Stomach (tissue), 9 donors: ENCODE measurements around the gene SMAP1. TPM values are rescaled to one million over a fixed set of nuclear protein-coding genes. Genes with fewer than 3 reads are reported as not detected.

Experiments used
- DNase-seq, 2 donors: peaks; one replicate each; pipeline versions ENCODE4 v3.0.0 to v3.0.0-alpha.2; 2013 to 2019
- H3K27ac ChIP-seq, 5 donors: fragments of 200-600 bp in 4 of 5; sonication (generic) in 4 of 5; one replicate each; pipeline ENCODE4 v1.5.1; 2013 to 2019; ENCODE audit warnings: mild to moderate bottlenecking in 1 of 5, moderate library complexity in 1 of 5
- H3K27me3 ChIP-seq, 3 donors: fragments of 200-600 bp; sonication (generic); one replicate each; pipeline ENCODE4 v1.5.1; 2017 to 2019; ENCODE audit warnings: mixed run types in 1 of 3
- H3K36me3 ChIP-seq, 4 donors: fragments of 200-600 bp; sonication (generic); 1 replicate in 3 of 4; 2 replicates in 1 of 4; pipeline ENCODE4 v1.5.1; 2016 to 2019
- H3K4me1 ChIP-seq, 4 donors: fragments of 200-600 bp; sonication (generic); one replicate each; pipeline ENCODE4 v1.5.1; 2016 to 2019
- H3K4me3 ChIP-seq, 4 donors: fragments of 200-600 bp; sonication (generic) in 3 of 4; one replicate each; pipeline ENCODE4 v1.5.1; 2016 to 2019; ENCODE audit warnings: mild to moderate bottlenecking in 1 of 4
- H3K9me3 ChIP-seq, 4 donors: fragments of 200-600 bp; sonication (generic); one replicate each; pipeline ENCODE4 v1.5.1; 2016 to 2019
- EP300 ChIP-seq: sonication (generic); formaldehyde crosslinking; IDR thresholded peaks from one replicate; pipeline ENCODE4 v1.6.1; 2017; ENCODE audit warnings: antibody characterized with exemption
- POLR2A ChIP-seq, 4 donors: fragments of 450-650 bp; IDR thresholded peaks; one replicate each; pipeline ENCODE4 v1.6.1; 2016; ENCODE audit warnings: antibody characterized with exemption in 4 of 4, control low read depth in 2 of 4, mild to moderate bottlenecking in 1 of 4, moderate library complexity in 1 of 4
- POLR2AphosphoS5 ChIP-seq, 3 donors: sonication (generic); formaldehyde crosslinking; IDR thresholded peaks; one replicate each; pipeline ENCODE4 v1.6.1; 2016; ENCODE audit warnings: antibody characterized with exemption in 3 of 3
- WGBS, 5 donors: extraction: QIAGEN DNeasy Blood & Tissue Kit in 3 of 5; methylation state at CpG; one replicate each; pipeline versions ENCODE4 v1.1.5 to v1.1.7; 2013 to 2018; 5-methylcytosine and 5-hydroxymethylcytosine counted together
- intact Hi-C: fragments of 100-400 bp; cut with DNase I; formaldehyde crosslinking; loops from one replicate; pipeline ENCODE4 v1.15.1; 2023; ENCODE audit warnings: low total_unique reads
- polyA plus RNA-seq, 3 donors: library from polyadenylated mRNA; stranded (reverse); fragments of 200-250 nt; gene quantifications; one replicate each; pipeline ENCODE4 v1.2.3, GENCODE V29; 2013
- total RNA-seq, 5 donors: library from RNA; depleted of rRNA; stranded (reverse); fragments of >200 nt; gene quantifications; one replicate each; pipeline versions ENCODE4 v1.1.0 to v1.2.3, GENCODE V29; 2014 to 2016
- TF ChIP-seq, protein P1 (sequence below), 7 experiments: fragments of 450-650 bp in 4 of 7; fragments of 200-600 bp in 3 of 7; sonication (generic) in 3 of 7; IDR thresholded peaks; one replicate each; pipeline ENCODE4 v1.5.1; 2016 to 2019; ENCODE audit warnings: antibody characterized with exemption in 7 of 7, control low read depth in 2 of 7, mild to moderate bottlenecking in 1 of 7
- donor health status: healthy with polysubstance abuse.
- donor health status: Bipolar disorder and iron deficiency.
- donor health status: healthy.

The SMAP1 gene
- total and polyA plus RNA-seq, 8 donors, result 13.4 to 65.3 (median 25.4) TPM

DNA sequence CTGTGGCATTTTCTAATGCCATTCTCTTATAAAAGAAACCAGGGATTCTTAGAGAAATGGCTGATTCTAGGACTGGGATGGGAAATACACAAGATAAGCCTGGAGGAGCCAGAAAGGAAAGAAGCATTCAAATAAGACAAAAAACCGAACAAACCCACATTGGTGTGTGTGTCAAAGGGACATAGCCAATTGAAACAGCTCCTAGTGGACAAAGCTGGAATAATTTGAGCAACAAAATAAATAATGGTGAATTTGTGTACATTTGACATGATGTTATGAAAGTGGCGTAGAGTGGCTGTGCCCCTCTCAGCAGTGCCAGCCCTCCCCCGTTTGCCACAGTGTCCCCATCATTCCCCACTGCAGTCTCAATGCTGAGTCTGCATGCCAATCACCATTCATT is 233.6 kb downstream of the SMAP1 start:
- no peaks in the 10 kb centered on the region for H3K36me3 ChIP-seq
- no peaks in the 10 kb centered on the region for H3K27me3 ChIP-seq
- TF ChIP-seq POLR2A (IDR thresholded peaks at IDR 0.05), result no peak
- TF ChIP-seq, protein P1, sequence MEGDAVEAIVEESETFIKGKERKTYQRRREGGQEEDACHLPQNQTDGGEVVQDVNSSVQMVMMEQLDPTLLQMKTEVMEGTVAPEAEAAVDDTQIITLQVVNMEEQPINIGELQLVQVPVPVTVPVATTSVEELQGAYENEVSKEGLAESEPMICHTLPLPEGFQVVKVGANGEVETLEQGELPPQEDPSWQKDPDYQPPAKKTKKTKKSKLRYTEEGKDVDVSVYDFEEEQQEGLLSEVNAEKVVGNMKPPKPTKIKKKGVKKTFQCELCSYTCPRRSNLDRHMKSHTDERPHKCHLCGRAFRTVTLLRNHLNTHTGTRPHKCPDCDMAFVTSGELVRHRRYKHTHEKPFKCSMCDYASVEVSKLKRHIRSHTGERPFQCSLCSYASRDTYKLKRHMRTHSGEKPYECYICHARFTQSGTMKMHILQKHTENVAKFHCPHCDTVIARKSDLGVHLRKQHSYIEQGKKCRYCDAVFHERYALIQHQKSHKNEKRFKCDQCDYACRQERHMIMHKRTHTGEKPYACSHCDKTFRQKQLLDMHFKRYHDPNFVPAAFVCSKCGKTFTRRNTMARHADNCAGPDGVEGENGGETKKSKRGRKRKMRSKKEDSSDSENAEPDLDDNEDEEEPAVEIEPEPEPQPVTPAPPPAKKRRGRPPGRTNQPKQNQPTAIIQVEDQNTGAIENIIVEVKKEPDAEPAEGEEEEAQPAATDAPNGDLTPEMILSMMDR (IDR thresholded peaks at IDR 0.05), result peak in 1 of 7 experiments; percentile 28
- WGBS, 5 donors, result 57 to 78% (median 72%) methylated on average over 3 of the region's 3 CpGs
- H3K9me3 ChIP-seq, result no peaks in the 10 kb centered on the region
- intact Hi-C loops, result no loop called here
- H3K4me1 ChIP-seq, result no peaks in the 10 kb centered on the region
- no peak overlapping the region for H3K4me3 ChIP-seq
- no peak overlapping the region for H3K27ac ChIP-seq
- DNase-seq, result no peak

DNA sequence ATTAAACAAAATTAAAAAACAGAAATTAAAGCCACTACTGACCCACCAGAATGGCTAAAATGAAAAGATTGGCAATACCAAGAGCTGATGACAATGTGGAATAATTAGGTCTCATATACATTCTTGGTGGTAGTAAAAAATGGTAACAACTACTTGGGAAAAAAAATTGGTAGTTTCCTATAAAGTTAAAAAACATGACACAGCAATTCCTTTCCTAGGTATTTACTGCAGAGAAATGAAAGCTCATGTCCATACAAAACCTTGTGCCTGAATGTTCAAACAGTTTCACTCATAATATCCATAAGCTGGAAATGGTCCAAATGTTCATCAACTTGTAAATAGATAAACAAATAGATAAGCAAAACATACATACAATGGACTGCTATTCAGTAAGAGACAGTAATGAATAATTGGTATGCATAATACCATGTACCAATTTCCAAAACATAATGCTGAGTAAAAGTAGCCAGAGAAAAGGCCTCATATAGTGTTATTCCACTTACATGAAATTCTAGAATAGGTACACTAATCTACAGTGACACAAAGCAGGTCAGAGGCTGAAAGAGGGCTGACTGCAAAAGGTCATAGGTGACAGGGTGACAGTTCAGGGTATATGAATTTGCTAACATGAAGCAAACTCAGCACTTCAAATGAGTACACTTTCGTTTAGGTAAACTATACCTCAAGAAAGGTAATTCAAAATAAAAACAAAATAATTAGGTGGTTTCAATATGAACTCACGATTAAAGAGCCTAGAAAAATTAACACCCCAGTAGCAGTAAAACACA is 236.2 kb downstream of the SMAP1 start:
- Histone ChIP-seq H3K4me1 (no peaks in the 10 kb centered on the region), H3K9me3 (no peaks in the 10 kb centered on the region), H3K4me3 (no peak overlapping the region), H3K36me3 (no peaks in the 10 kb centered on the region), H3K27ac (no peak overlapping the region), H3K27me3 (no peaks in the 10 kb centered on the region)
- no peak for DNase-seq
- WGBS, 5 donors, result 52 to 81% (median 71%) methylated on average over 2 of the region's 2 CpGs
- no peak for TF ChIP-seq EP300
- no peak for TF ChIP-seq POLR2AphosphoS5 (IDR thresholded peaks at IDR 0.05)
- TF ChIP-seq, protein P1 (IDR thresholded peaks at IDR 0.05), result no peak
- no peak for TF ChIP-seq POLR2A (IDR thresholded peaks at IDR 0.05)
- intact Hi-C loops, result no loop called here

DNA sequence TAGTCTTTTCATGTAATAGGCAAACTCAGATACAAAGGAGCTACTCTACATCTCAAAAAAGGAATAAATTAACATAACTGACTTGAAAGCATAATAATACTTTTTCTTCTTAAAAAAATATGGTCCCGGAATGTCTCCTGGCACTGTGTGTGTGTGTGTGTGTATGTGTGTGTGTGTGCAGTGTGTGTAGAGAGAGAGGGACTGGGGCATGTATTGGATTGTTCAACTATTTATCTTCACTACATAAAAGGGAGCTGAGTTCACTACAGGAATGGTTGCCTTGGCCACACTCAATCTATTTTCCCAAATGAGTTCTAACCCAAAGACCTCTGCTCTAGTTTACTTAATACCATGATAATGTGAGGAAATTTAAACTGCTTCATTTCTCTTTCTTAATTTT is 238.1 kb downstream of the SMAP1 start:
- intact Hi-C loops, result no loop called here
- Histone ChIP-seq H3K9me3 (no peaks in the 10 kb centered on the region), H3K27me3 (no peaks in the 10 kb centered on the region), H3K4me3 (no peak overlapping the region), H3K27ac (no peak overlapping the region), H3K36me3 (no peaks in the 10 kb centered on the region), H3K4me1 (no peaks in the 10 kb centered on the region)
- DNase-seq, result no peak
- 47 to 69% (median 61%) methylated on average over 1 of the region's 1 CpG for WGBS, 5 donors
- TF ChIP-seq, protein P1 (IDR thresholded peaks at IDR 0.05), result no peak
- TF ChIP-seq POLR2AphosphoS5 (IDR thresholded peaks at IDR 0.05) (no peak), EP300 (no peak), POLR2A (IDR thresholded peaks at IDR 0.05) (no peak)

Other genes with a start within 250 kb of the SMAP1 start
- 10 to 100 TPM in 1 of 5 donors, 1 to 10 TPM in 3, not detected in 1; 3.2 to 16.3 (median 6.2) TPM for gene SDHAF4, start 101.0 kb upstream of the SMAP1 start, total RNA-seq
- 10 to 100 TPM in 1 of 3 donors, 1 to 10 TPM in 2; 7.5 to 14.0 (median 8.2) TPM for gene SDHAF4, start 101.0 kb upstream of the SMAP1 start, polyA plus RNA-seq